ENCODE measurements around the gene RAB33B.

RAB33B gene

DNA sequence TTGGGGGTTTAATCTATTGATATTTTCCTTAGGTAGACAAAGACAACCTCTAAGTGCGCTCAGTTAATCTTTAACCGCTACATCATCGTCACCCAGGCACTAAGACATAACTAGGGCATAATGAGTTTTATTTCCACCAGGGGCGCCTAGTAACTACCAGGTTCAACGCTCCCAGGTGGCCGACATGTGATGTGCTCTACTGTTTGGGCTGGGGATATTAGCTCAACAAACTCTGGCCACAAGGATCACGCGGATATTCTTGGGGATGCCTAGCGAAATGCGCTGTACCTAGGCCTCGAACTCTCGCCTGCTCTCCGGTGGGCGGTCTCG lies 915 bp upstream of the RAB33B start:
- Histone ChIP-seq H3K36me3 (ENCODE audit: control insufficient read depth in 2 of 2, insufficient read depth in 1 of 2, low read length in 2 of 2) (peaks cover 0 to 4% of the 10 kb centered on the region in 2 experiments; a peak in 1 of 3 replicates), H3K27ac (ENCODE audit: extremely low read depth, low read depth, low read length) (peak overlapping the region; percentile 84), H3K4me1 (ENCODE audit: control insufficient read depth, insufficient read depth, low read length) (0 out of 2 replicates have a peak, but pooled peaks cover 3% of the 10 kb centered on the region), H3K4me3 (ENCODE audit: low read depth, low read length) (peak overlapping the region; percentile 87), H3K9me3 (ENCODE audit: control insufficient read depth, insufficient read depth, low read depth, low read length) (no peaks in the 10 kb centered on the region)
- ChIA-PET POLR2A (interaction anchor here (0.6 to 1.6 kb wide), 5 partner anchors 9 to 438 kb away, joined by 3 to 5 read pairs (median 3); partner anchors contain the start of genes NOCT and SETD7), CTCF (interaction anchor here (0.6 kb wide), 1 partner anchor 1513 kb away, joined by 3 read pairs; no protein-coding TSS in a partner anchor)
- peak; percentile 37 for TF ChIP-seq GLIS1 (tag by site-specific recombination; IDR thresholded peaks at IDR 0.05)
- TF ChIP-seq, protein P1, sequence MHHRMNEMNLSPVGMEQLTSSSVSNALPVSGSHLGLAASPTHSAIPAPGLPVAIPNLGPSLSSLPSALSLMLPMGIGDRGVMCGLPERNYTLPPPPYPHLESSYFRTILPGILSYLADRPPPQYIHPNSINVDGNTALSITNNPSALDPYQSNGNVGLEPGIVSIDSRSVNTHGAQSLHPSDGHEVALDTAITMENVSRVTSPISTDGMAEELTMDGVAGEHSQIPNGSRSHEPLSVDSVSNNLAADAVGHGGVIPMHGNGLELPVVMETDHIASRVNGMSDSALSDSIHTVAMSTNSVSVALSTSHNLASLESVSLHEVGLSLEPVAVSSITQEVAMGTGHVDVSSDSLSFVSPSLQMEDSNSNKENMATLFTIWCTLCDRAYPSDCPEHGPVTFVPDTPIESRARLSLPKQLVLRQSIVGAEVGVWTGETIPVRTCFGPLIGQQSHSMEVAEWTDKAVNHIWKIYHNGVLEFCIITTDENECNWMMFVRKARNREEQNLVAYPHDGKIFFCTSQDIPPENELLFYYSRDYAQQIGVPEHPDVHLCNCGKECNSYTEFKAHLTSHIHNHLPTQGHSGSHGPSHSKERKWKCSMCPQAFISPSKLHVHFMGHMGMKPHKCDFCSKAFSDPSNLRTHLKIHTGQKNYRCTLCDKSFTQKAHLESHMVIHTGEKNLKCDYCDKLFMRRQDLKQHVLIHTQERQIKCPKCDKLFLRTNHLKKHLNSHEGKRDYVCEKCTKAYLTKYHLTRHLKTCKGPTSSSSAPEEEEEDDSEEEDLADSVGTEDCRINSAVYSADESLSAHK (tag by site-specific recombination; IDR thresholded peaks at IDR 0.05) = peak; percentile 91
- TF ChIP-seq, protein P2, sequence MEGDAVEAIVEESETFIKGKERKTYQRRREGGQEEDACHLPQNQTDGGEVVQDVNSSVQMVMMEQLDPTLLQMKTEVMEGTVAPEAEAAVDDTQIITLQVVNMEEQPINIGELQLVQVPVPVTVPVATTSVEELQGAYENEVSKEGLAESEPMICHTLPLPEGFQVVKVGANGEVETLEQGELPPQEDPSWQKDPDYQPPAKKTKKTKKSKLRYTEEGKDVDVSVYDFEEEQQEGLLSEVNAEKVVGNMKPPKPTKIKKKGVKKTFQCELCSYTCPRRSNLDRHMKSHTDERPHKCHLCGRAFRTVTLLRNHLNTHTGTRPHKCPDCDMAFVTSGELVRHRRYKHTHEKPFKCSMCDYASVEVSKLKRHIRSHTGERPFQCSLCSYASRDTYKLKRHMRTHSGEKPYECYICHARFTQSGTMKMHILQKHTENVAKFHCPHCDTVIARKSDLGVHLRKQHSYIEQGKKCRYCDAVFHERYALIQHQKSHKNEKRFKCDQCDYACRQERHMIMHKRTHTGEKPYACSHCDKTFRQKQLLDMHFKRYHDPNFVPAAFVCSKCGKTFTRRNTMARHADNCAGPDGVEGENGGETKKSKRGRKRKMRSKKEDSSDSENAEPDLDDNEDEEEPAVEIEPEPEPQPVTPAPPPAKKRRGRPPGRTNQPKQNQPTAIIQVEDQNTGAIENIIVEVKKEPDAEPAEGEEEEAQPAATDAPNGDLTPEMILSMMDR (tag by site-specific recombination; IDR thresholded peaks at IDR 0.05) = peak; percentile 77
- TF ChIP-seq, protein P3, sequence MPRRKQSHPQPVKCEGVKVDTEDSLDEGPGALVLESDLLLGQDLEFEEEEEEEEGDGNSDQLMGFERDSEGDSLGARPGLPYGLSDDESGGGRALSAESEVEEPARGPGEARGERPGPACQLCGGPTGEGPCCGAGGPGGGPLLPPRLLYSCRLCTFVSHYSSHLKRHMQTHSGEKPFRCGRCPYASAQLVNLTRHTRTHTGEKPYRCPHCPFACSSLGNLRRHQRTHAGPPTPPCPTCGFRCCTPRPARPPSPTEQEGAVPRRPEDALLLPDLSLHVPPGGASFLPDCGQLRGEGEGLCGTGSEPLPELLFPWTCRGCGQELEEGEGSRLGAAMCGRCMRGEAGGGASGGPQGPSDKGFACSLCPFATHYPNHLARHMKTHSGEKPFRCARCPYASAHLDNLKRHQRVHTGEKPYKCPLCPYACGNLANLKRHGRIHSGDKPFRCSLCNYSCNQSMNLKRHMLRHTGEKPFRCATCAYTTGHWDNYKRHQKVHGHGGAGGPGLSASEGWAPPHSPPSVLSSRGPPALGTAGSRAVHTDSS (tag by site-specific recombination; IDR thresholded peaks at IDR 0.05) = no peak
- peak; percentile 99 for TF ChIP-seq ZBTB17 (tag by site-specific recombination; IDR thresholded peaks at IDR 0.05)
- TF ChIP-seq MYNN (tag by site-specific recombination; IDR thresholded peaks at IDR 0.05; ENCODE audit: borderline replicate concordance) = no peak
- TF ChIP-seq SETDB1 (IDR thresholded peaks at IDR 0.05; ENCODE audit: insufficient read length, low read length) = peak; percentile 6
- 0 out of 2 replicates have a peak, but pooled peaks have one; percentile 11 for TF ChIP-seq ZNF664 (tag by site-specific recombination; IDR thresholded peaks at IDR 0.05)

DNA sequence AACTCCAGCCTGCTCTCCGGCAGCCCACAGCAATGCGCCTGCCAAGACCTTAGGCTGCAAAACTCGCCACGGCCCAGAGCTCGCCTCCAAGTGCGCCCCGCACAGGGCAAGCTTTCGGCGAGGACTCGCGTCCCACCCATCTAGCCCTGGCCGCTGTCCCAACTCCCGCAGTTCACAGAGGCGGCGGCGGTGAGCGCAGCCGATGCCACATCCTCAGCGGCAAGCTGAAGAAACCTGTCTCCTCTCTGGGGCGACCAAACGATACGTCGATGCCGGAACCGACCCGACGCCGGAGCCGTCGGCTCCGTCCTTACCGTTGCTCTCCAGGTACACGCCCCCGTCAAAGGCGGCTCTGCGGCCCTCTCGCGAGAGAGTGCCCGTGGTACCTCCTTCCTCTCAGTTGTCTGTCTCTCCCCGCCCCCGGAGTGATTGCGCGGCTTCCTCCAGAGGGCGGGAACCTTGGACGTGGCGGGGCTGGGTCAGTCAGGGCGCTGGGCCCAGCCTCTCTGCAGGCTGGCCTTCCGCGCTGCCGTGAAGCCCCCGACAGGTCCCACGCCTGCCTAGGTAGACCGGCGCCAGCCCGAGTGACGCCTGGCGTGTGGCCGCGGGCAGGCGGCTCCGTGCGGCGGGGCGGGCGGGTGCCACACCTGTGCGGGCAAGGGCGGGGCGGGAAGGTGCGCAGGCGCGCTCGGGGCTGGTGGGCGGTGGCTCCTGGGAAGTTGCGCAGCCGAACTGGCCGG lies 380 bp upstream of the RAB33B start:
- 0 out of 2 replicates have a peak, but pooled peaks cover 3% of the 10 kb centered on the region for H3K4me1 ChIP-seq (ENCODE audit: control insufficient read depth, insufficient read depth, low read length)
- TF ChIP-seq ZNF658 (tag by site-specific recombination; IDR thresholded peaks at IDR 0.05) (no peak), ZFP69B (tag by site-specific recombination; IDR thresholded peaks at IDR 0.05) (peak; percentile 30; the same call in 1 of the 2 replicates), ZNF600 (tag by site-specific recombination; IDR thresholded peaks at IDR 0.05) (peak; percentile 95), ZNF132 (tag by site-specific recombination; IDR thresholded peaks at IDR 0.05; ENCODE audit: borderline replicate concordance) (no peak), ZNF514 (tag by site-specific recombination; IDR thresholded peaks at IDR 0.05) (no peak), ZNF626 (tag by site-specific recombination; IDR thresholded peaks at IDR 0.05) (no peak), ZNF623 (tag by site-specific recombination; IDR thresholded peaks at IDR 0.05) (no peak), ZNF239 (tag by site-specific recombination; IDR thresholded peaks at IDR 0.05) (no peak), ZNF211 (tag by site-specific recombination; IDR thresholded peaks at IDR 0.05; ENCODE audit: low read depth) (no peak)
- TF ChIP-seq, protein P4, sequence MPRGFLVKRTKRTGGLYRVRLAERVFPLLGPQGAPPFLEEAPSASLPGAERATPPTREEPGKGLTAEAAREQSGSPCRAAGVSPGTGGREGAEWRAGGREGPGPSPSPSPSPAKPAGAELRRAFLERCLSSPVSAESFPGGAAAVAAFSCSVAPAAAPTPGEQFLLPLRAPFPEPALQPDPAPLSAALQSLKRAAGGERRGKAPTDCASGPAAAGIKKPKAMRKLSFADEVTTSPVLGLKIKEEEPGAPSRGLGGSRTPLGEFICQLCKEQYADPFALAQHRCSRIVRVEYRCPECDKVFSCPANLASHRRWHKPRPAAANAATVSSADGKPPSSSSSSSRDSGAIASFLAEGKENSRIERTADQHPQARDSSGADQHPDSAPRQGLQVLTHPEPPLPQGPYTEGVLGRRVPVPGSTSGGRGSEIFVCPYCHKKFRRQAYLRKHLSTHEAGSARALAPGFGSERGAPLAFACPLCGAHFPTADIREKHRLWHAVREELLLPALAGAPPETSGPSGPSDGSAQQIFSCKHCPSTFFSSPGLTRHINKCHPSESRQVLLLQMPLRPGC (tag by site-specific recombination; IDR thresholded peaks at IDR 0.05) = no peak
- TF ChIP-seq, protein P5, sequence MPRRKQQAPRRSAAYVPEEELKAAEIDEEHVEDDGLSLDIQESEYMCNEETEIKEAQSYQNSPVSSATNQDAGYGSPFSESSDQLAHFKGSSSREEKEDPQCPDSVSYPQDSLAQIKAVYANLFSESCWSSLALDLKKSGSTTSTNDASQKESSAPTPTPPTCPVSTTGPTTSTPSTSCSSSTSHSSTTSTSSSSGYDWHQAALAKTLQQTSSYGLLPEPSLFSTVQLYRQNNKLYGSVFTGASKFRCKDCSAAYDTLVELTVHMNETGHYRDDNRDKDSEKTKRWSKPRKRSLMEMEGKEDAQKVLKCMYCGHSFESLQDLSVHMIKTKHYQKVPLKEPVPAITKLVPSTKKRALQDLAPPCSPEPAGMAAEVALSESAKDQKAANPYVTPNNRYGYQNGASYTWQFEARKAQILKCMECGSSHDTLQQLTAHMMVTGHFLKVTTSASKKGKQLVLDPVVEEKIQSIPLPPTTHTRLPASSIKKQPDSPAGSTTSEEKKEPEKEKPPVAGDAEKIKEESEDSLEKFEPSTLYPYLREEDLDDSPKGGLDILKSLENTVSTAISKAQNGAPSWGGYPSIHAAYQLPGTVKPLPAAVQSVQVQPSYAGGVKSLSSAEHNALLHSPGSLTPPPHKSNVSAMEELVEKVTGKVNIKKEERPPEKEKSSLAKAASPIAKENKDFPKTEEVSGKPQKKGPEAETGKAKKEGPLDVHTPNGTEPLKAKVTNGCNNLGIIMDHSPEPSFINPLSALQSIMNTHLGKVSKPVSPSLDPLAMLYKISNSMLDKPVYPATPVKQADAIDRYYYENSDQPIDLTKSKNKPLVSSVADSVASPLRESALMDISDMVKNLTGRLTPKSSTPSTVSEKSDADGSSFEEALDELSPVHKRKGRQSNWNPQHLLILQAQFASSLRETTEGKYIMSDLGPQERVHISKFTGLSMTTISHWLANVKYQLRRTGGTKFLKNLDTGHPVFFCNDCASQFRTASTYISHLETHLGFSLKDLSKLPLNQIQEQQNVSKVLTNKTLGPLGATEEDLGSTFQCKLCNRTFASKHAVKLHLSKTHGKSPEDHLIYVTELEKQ (tag by site-specific recombination; IDR thresholded peaks at IDR 0.05; ENCODE audit: borderline replicate concordance) = no peak
- TF ChIP-seq, protein P6, sequence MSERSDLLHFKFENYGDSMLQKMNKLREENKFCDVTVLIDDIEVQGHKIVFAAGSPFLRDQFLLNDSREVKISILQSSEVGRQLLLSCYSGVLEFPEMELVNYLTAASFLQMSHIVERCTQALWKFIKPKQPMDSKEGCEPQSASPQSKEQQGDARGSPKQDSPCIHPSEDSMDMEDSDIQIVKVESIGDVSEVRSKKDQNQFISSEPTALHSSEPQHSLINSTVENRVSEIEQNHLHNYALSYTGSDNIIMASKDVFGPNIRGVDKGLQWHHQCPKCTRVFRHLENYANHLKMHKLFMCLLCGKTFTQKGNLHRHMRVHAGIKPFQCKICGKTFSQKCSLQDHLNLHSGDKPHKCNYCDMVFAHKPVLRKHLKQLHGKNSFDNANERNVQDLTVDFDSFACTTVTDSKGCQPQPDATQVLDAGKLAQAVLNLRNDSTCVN (tag by site-specific recombination; optimal IDR thresholded peaks at IDR 0.05) = peak; percentile 90

More for the DNA sequence above, 380 bp upstream of the RAB33B start:
- Histone ChIP-seq H3K4me3 (ENCODE audit: low read depth, low read length) (peak overlapping the region; percentile 87), H3K27ac (ENCODE audit: extremely low read depth, low read depth, low read length) (peak overlapping the region; percentile 84), H3K9me3 (ENCODE audit: control insufficient read depth, insufficient read depth, low read depth, low read length) (no peaks in the 10 kb centered on the region), H3K36me3 (ENCODE audit: control insufficient read depth in 2 of 2, insufficient read depth in 1 of 2, low read length in 2 of 2) (peaks cover 0 to 4% of the 10 kb centered on the region in 2 experiments; a peak in 1 of 3 replicates)
- CTCF ChIA-PET = interaction anchor here (0.6 kb wide), 3 partner anchors 31 to 1512 kb away, joined by 3 read pairs; no protein-coding TSS in a partner anchor
- POLR2A ChIA-PET = interaction anchor here (0.6 to 1.6 kb wide), 5 partner anchors 8 to 439 kb away, joined by 3 to 5 read pairs (median 3); partner anchors contain the start of genes NOCT and SETD7
